GM18505 (cell line): ENCODE results near the gene CRYL1.

Experiments
- ATAC-seq: cut with Tn5 transposase; IDR thresholded peaks from one replicate; pipeline ENCODE4 v1.9.1; 2021; ENCODE audit not compliant: unreplicated experiment
- POLR2A ChIP-seq: IDR thresholded peaks from 4 replicates; pipeline ENCODE4 v1.6.1; 2011; ENCODE audit warnings: borderline replicate concordance; ENCODE audit not compliant: insufficient read depth, insufficient read length; ENCODE audit errors: extremely low read depth

CRYL1 gene

DNA sequence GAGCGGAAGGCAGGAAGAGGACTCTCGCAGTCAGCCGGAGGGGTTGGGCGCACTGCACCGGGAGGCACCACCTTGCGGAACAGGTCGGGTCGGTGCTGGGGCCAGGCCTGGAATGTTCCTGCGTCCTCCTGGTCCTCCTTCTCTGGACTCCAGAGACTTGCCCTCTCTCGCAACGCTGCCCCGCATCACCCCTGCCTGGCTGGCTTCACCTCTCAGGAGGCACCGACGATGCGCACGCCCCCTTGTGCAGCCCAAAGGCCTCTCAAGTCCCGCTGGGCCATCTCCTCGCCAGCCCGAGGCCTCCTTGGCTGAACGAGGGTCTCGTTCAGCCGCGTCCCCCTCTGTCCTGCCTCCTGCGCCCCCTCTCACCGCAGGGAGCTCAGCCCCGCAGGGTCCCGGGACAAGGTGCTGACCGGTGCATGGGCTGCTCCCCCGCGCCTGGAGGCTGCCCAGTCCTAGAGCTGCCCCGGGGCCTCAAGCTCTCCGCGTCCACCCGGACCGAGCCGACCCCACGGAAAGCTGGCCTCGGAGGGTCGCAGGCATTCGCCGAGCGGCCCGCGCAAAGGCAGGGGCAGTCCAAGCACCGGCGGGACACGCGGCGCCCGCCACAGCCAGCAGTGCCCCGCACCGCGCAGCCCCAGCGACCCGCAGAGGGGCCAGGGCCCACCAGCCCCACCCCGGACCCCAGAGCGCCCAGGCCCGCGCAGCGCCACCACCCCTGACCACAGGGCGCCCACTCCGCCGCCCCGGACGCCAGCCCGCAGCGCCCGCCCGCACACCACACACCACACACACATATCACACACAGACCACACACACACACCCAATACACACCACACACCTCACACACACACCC is 133.8 kb downstream of the CRYL1 start:
- no peak for ATAC-seq
- TF ChIP-seq POLR2A, result no peak

DNA sequence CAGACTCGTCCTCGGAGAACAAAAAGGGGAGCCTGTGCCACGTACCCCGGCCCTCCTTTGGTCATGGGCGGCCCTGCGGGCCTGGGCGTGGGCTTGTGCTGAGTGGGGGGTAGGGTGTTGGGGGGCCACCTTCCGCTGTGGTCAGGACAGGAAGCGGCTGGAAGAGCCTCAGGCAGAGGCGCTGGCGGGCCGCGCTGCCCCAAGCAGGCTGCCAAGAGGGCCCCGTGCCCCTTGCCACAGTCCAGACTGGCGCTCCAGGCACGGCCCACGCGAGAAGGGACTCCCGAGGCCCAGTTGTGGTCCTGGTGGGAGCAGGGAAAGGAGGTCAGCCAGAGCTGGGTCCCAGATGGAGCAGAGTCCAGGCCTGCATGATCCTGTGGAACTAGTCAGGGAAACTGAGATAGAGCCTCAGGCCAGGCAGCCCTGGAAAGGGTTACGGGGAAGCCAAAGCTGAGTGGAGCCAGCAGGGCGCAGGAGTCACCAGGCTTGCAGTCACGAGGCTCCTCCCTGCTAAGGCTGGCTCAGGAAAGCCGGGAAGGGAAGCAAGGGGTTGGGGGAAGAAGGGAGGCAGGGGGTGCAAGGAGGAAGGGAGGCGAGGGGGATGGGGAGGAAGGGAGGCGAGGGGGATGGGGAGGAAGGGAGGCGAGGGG is 135.0 kb downstream of the CRYL1 start:
- TF ChIP-seq POLR2A, result no peak
- ATAC-seq, result no peak

DNA sequence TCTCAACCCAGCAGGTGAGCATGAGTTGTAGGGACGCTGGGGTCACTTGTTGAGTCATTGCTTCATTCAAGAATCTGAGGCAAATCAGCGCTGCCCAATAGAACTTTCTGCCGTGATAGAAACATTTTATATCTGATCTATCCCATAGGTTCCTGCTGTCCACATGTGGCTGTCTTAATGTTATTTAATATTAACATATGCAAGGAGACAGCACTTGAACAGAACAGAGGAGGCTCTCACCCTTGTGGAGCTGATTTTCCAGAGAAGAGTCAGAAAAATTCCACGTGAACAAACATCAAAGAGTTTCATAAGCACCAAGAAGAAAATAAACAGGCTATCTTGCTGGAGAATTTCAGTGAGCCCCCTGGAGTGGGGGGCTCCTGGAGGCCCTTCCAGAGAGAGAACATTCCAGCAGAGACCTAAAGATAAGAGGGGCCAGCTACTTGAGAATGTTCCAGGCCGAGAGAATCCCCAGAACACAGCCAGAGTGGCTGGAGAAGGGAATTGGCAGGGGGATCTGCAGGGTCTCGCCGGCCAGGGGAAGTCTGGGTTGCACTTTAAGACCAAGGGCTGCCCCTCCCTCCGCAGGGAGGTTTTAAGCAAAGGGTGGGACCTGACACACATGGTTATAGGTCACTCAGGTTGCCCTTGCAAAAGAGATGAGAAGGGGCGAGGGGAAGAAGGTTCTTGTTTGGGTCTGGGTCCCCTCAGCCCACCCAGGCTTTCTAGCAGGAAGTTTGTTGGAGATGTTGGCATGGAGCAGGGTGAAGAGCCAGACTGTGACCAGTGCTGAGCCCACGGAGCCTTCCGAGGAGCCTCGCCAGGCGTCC is 135.7 kb downstream of the CRYL1 start:
- ATAC-seq, result no peak
- TF ChIP-seq POLR2A, result no peak

DNA sequence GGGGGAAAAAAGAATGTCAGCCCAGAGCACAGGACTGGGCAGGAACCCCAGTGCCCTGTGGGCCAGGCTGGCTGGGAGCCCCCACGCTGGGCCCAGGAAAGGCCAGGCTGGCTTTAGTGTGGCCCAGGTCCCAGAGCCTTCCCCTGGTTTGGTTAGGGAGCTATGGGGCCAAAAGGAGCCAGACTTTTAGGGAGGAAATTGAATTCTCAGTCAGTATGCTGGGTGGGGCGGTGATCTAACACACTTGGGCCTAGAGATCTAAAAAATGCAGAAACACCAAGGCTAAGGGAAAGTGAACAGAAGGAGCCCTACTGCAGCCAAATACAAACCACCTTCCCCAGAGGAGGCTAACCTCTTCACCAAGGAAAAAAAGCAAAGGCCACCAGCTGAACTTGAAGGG is 137.5 kb downstream of the CRYL1 start:
- no peak for ATAC-seq
- TF ChIP-seq POLR2A, result no peak

DNA sequence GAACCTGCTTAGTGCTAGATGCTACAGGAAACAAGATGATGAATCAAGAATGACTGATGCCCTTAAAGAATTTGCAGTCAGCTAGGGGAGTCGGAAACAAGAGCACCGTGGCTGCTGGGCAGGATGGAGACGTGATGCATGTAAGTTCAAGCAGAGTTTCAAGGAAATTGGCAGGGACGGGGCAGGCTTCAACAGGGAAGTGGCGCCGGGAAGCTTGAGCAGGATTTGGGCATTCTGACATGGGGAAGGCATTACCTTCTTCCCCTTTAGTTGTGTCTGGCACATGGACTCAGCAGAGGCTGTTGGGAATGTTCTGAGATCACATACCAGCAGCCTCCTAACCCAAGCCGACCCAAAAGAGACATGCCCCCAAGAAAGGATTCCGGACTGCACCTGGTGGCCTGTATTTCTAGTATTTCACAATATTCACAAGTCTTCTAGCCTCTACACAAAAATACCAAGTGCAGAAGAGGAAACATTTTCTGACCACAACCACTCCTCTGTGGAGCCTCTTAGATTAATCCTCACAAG is 138.2 kb downstream of the CRYL1 start:
- ATAC-seq, result no peak
- TF ChIP-seq POLR2A, result no peak

DNA sequence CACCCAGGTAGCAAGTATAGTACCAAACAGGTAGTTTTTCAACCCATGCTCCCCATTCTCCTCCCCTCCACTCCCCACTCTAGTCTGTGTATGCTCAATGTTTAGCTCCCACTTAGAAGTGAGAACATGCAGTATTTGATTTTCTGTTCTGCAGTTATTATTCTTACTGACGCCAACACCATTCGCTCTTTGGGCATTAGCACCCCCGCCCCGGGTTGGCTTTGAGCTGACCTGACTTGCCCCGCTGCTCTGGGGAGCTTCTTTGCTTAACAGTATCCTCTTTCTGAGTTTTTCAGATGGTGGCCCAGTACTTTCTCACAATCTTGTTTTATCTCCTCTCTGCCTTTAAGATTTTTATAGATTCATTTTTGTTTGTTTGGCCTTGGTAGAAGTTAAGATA is 138.7 kb downstream of the CRYL1 start:
- TF ChIP-seq POLR2A, result no peak
- no peak for ATAC-seq

DNA sequence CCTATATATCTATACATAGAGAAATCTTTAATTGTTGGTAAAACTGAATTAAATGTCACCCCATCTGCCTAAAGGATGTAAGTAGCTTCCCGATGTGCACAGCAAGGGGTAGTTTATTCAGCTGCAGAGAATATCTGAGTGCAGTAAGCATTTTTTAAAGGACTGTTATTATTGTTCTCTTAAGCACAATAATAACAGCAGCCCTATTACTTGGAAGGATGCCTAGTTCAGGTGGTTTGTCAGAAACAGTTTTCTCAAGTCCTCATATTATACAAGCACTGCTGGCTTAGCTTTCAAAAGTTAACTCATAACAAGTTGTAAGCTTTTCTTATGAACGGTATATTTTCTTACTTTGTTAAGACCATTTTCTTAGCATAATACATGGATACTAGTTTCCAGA is 142.6 kb downstream of the CRYL1 start:
- TF ChIP-seq POLR2A, result no peak
- ATAC-seq, result no peak

DNA sequence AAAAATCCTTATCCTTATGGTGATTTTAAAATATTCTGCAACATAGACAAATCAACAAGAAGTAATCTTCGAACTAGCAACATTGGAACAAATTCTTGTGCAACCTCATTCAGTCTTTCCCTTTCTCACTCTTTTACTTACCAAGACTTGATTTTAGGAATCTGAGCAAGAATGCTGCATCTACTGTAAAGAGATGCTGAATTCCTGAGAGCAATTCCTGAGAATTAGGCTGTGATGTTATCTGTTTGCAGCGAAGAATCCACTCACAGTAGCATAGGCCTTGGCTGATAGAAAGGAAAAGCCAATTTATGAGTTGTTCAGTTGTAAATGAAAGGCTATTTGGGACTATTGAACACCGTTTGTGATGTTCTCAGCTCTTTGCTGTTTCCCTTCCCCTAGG is 144.3 kb downstream of the CRYL1 start:
- ATAC-seq, result no peak
- TF ChIP-seq POLR2A, result no peak

DNA sequence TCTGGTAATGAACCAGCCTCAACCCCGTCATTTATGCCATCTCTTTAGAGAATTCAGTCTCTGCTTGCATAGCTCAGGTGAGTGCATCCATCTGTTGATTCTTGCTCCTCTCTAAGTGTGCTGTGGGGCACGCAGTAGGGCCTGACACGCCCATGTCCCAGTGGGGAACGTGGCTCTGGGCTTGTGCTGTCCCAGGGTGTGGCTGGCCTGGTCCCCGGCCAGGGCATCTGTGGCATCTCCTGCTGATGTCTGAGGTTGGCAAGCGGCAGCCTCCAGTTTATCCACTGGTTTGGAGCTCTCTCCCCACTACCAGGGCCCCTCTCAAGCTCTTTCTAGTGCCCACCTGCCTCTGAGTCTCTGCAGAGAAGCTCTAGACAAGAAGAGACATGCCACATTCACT is 146.9 kb downstream of the CRYL1 start:
- ATAC-seq, result no peak

DNA sequence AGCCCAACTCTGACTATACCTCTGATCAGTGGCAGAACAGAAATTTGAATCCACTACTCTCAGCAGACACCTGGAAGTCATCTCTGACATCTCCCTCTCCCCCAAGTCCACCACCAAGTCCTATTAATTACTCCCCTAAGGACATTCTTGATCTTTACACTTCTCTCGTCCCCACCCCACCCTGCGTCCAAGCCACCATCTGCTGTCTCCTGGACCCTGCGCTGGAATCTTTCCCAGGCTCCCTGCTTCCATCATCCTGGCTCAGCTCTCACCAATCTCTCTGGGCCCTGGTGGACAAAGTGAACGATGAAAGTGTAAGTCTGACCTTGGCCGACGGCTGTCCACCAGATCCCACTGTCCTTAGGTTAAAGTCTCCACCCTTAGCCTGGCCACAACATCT is 147.9 kb downstream of the CRYL1 start:
- ATAC-seq, result no peak
- TF ChIP-seq POLR2A, result no peak

More for the DNA sequence above, 146.9 kb downstream of the CRYL1 start:
- no peak for TF ChIP-seq POLR2A

DNA sequence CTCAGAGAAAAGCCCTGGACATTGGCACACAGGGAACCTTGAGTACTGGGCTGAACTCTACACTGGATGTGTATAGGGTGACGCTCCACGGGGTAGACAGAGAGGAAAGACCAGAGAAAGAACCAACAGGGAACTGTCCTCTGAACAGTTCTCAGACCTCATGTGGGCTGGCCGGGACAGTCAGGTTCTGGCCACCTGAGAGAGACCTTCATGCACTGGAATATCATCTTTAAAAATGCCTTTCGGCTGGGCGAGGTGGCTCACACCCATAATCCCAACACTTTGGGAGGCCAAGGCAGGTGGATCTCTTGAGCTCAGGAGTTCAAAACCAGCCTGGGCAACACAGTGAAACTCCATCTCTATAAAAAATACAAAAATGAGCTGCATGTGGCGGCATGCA is 149.8 kb downstream of the CRYL1 start:
- TF ChIP-seq POLR2A, result no peak
- no peak for ATAC-seq

DNA sequence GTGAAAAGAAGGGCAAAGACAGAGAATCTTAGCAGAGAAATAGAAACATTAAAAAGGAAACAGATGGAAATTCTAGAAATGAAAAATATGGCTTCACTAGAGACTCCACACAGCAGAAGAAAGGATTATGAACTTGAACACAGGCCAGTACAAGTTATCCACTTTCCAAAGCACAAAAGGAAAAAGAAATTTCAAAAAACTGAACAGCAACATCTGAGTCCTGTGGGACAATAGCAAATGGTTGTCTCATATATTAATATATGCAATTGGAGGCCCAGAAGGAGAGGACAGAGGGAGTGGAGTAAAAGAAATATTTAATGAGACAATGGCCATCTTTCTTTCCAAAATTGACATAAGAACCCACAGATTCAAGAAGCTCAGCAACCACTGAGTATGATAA is 151.8 kb downstream of the CRYL1 start:
- ATAC-seq, result no peak
- TF ChIP-seq POLR2A, result no peak

DNA sequence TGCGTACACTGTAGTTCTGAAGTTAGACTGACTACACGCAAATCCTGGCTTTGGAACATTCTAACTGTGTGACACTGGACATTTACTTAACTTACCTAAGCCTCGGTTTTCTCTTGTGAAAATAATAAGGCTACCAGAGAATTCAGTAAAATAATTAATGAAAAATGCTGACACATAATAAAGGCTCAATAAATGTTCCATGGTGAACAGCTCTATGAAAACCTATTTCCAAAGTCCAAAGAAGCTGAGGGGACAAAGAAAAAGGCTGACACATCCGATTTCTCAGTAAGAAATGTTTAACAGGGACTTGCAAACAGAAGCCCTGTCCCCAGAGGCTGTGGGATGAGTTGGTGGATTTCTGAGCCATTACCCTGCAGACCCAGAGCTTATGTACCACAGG is 153.8 kb downstream of the CRYL1 start:
- no peak for ATAC-seq
- no peak for TF ChIP-seq POLR2A
